K562 (cell line): ENCODE measurements around the gene CREG1. TPM values are rescaled to one million over a fixed set of nuclear protein-coding genes. Genes with fewer than 3 reads are reported as not detected.
A peak's percentile ranks its signal among the peaks of the same experiment; 100 is the strongest.

Experiments
- ARHGAP35 ChIP-seq: fragments of 450-650 bp; IDR thresholded peaks from 2 replicates; pipeline ENCODE4 v1.6.1; 2018; ENCODE audit not compliant: partially characterized antibody
- ARID1B ChIP-seq: fragments of 450-650 bp; IDR thresholded peaks from 2 replicates; pipeline ENCODE4 v1.6.1; 2016; ENCODE audit warnings: antibody characterized with exemption, mild to moderate bottlenecking, inconsistent platforms
- CREBBP ChIP-seq: IDR thresholded peaks from one replicate; pipeline ENCODE4 v1.6.1; 2012; ENCODE audit warnings: low read depth, mild to moderate bottlenecking, control low read depth, inconsistent platforms, low read length
- FUS ChIP-seq: fragments of 200-400 bp; formaldehyde crosslinking; optimal IDR thresholded peaks from 2 replicates; pipeline ENCODE3; 2017; ENCODE audit warnings: low read depth, low read length
- HIVEP1 ChIP-seq: fragments of 250-450 bp; sonication (Bioruptor Pico); IDR thresholded peaks from 2 replicates; pipeline ENCODE4 v1.4.0; 2020; ENCODE audit warnings: mild to moderate bottlenecking
- JUN ChIP-seq, 2 experiments: sonication (generic) in 1 of 2; formaldehyde crosslinking in 1 of 2; IDR thresholded peaks; 2 replicates each; pipeline versions ENCODE4 v1.6.1 to v1.8.0; 2012 to 2022; ENCODE audit warnings: borderline replicate concordance in 2 of 2, mild to moderate bottlenecking in 2 of 2, improper control_type of control experiment in 1 of 2, low read depth in 1 of 2, low read length in 1 of 2, missing genetic modification reagents in 1 of 2
- MAFF ChIP-seq: IDR thresholded peaks from 2 replicates; pipeline ENCODE4 v1.6.1; 2012; ENCODE audit warnings: low read length, improper control_type of control experiment
- MAZ ChIP-seq, 2 experiments: fragments of 450-650 bp in 1 of 2; sonication (generic) in 1 of 2; formaldehyde crosslinking; IDR thresholded peaks in 1 of 2; conservative IDR thresholded peaks in 1 of 2; 2 replicates each; pipeline versions ENCODE4 v1.4.0 to v1.5.0; 2020; ENCODE audit warnings: mild to moderate bottlenecking in 1 of 2, missing genetic modification reagents in 1 of 2
- MEIS2 ChIP-seq: fragments of 450-650 bp; IDR thresholded peaks from 2 replicates; pipeline ENCODE4 v1.6.1; 2014; ENCODE audit warnings: mild to moderate bottlenecking; ENCODE audit not compliant: partially characterized antibody
- MYC ChIP-seq, 2 experiments: fragments of 250-450 bp in 1 of 2; sonication (Bioruptor Pico) in 1 of 2; IDR thresholded peaks; 2 replicates each; pipeline versions ENCODE4 v1.5.1 to v1.6.1; 2012 to 2021; ENCODE audit warnings: low read depth in 2 of 2, borderline replicate concordance in 1 of 2, improper control_type of control experiment in 1 of 2, low read length in 1 of 2, mild to moderate bottlenecking in 1 of 2, moderate library complexity in 1 of 2
- RB1 ChIP-seq: fragments of 450-650 bp; IDR thresholded peaks from 2 replicates; pipeline ENCODE4 v1.6.1; 2017; ENCODE audit warnings: low read depth, mild to moderate bottlenecking
- SP1 ChIP-seq: sonication (generic); formaldehyde crosslinking; IDR thresholded peaks from 2 replicates; pipeline ENCODE4 v1.8.1; 2022; ENCODE audit warnings: mild to moderate bottlenecking, missing genetic modification reagents
- SPI1 ChIP-seq: IDR thresholded peaks from 2 replicates; pipeline ENCODE4 v1.6.1; 2011; ENCODE audit warnings: low read depth, low read length, control low read depth, borderline replicate concordance
- polyA plus RNA-seq, 8 experiments: library from polyadenylated mRNA; depleted of rRNA in 4 of 8; stranded (reverse) in 5 of 8; unstranded in 3 of 8; fragments of >200 nt; fragmentation: Nextera tagmentation in 2 of 8; fragmentation: Illumina TruSeq in 1 of 8; extraction: Ambion mirVana in 2 of 8; extraction: Trizol in 1 of 8; gene quantifications; 2 replicates each; pipeline versions ENCODE4 v1.2.1 to v1.2.3, GENCODE V29; 2011 to 2014; ENCODE audit warnings: inconsistent platforms in 1 of 8, missing spikeins in 1 of 8
- total RNA-seq, 7 experiments: library from RNA; depleted of rRNA in 6 of 7; stranded (reverse); fragments of >200 nt in 6 of 7; fragmentation: Illumina TruSeq in 2 of 7; extraction: Trizol in 2 of 7; gene quantifications; 2 replicates each; pipeline versions ENCODE4 v1.2.1 to v1.2.3, GENCODE V29; 2011 to 2021; ENCODE audit warnings: low replicate concordance in 1 of 7
- TF ChIP-seq, protein P1 (sequence below), 3 experiments: IDR thresholded peaks in 2 of 3; conservative IDR thresholded peaks in 1 of 3; 2 replicates each; pipeline ENCODE4 v1.5.1; 2011 to 2012; ENCODE audit warnings: low read length in 3 of 3, mild to moderate bottlenecking in 3 of 3, control low read depth in 2 of 3, improper control_type of control experiment in 1 of 3, inconsistent platforms in 1 of 3, low read depth in 1 of 3, mixed read lengths in 1 of 3, moderate library complexity in 1 of 3; ENCODE audit not compliant: insufficient read depth in 2 of 3
- TF ChIP-seq, protein P2 (sequence below), 2 experiments: fragments of 450-650 bp in 1 of 2; sonication (generic) in 1 of 2; formaldehyde crosslinking; conservative IDR thresholded peaks; 2 replicates each; pipeline versions ENCODE4 v1.4.0 to v1.8.1; 2020 to 2022; ENCODE audit warnings: mild to moderate bottlenecking in 1 of 2, missing genetic modification reagents in 1 of 2
- TF ChIP-seq, protein P3 (sequence below), 2 experiments: IDR thresholded peaks; 2 replicates each; pipeline ENCODE4 v1.6.1; 2012; ENCODE audit warnings: improper control_type of control experiment in 2 of 2, low read depth in 2 of 2, low read length in 2 of 2, borderline replicate concordance in 1 of 2
- TF ChIP-seq, protein P4 (sequence below): fragments of 250-450 bp; sonication (Bioruptor Pico); IDR thresholded peaks from 2 replicates; pipeline ENCODE4 v1.5.0; 2021; ENCODE audit warnings: mild to moderate bottlenecking, moderate library complexity

Gene CREG1
- total and polyA plus RNA-seq, 9 of the 15 experiments (the other 6 are each of a cell fraction or from before 2014, with no cell fraction given), result 45.7 to 272 (median 161) TPM

DNA sequence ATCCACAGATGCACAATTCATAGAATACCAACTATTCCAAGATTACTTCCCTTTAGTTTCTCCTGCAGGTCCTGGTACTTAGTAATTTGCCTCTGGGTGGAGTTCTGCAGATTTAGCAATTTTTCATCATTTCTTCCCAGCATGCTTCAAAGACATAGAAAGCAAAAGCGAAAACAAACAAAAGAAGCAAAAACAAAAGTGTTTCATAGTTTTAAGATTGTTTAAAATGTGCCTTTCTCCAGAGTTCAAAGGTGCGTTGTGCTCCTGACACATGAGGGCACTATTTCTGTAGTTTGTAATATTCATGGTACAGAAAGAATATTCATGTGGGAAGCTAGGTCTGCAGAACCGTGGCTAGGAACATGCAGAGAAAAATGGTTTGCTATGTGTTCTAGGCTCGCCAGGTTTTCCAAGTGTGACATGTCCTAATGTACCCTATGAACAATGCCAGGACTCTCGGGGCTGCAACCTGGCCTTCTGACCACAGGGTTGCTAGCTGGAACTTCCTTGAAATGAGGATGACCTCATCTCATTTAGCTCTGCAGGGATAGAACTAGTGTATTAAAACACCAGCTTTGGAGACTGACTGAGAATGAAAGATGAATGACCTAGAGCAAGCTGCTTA lies 46.5 kb upstream of the CREG1 start (continued):
- TF ChIP-seq HIVEP1 (CRISPR knock-in tag) (no peak), MYC (IDR thresholded peaks at IDR 0.05; ENCODE audit: low read depth, low read length) (peak; percentile 55), MYC (CRISPR knock-in tag; IDR thresholded peaks at IDR 0.05; ENCODE audit: borderline replicate concordance, low read depth) (no peak), SPI1 (no peak), JUN (IDR thresholded peaks at IDR 0.05; ENCODE audit: borderline replicate concordance, low read depth, low read length) (peak; percentile 81), JUN (CRISPR knock-in tag; IDR thresholded peaks at IDR 0.05; ENCODE audit: borderline replicate concordance) (no peak; the same call in 1 of the 2 replicates), FUS (no peak), RB1 (no peak), SP1 (CRISPR knock-in tag) (0 out of 2 replicates have a peak, but pooled peaks have one; percentile 32), MAZ (CRISPR knock-in tag; conservative IDR thresholded peaks at IDR 0.05 in 1 of 2, IDR thresholded peaks at IDR 0.05 in 1 of 2) (0 out of 4 replicates have a peak, but pooled peaks of 1 of the 2 experiments have one; percentile 54), ARID1B (peak; percentile 58), MAFF (0 out of 2 replicates have a peak, but pooled peaks have one; percentile 16), ARHGAP35 (no peak), CREBBP (no peak), MEIS2 (peak; percentile 27)
- TF ChIP-seq, protein P1, sequence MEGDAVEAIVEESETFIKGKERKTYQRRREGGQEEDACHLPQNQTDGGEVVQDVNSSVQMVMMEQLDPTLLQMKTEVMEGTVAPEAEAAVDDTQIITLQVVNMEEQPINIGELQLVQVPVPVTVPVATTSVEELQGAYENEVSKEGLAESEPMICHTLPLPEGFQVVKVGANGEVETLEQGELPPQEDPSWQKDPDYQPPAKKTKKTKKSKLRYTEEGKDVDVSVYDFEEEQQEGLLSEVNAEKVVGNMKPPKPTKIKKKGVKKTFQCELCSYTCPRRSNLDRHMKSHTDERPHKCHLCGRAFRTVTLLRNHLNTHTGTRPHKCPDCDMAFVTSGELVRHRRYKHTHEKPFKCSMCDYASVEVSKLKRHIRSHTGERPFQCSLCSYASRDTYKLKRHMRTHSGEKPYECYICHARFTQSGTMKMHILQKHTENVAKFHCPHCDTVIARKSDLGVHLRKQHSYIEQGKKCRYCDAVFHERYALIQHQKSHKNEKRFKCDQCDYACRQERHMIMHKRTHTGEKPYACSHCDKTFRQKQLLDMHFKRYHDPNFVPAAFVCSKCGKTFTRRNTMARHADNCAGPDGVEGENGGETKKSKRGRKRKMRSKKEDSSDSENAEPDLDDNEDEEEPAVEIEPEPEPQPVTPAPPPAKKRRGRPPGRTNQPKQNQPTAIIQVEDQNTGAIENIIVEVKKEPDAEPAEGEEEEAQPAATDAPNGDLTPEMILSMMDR (IDR thresholded peaks at IDR 0.05 in 2 of 3, conservative IDR thresholded peaks at IDR 0.05 in 1 of 3; ENCODE audit: insufficient read depth in 2 of 3, low read depth in 1 of 3, low read length in 3 of 3), result peak; percentile 61 to 91 (median 80)
- TF ChIP-seq, protein P2, sequence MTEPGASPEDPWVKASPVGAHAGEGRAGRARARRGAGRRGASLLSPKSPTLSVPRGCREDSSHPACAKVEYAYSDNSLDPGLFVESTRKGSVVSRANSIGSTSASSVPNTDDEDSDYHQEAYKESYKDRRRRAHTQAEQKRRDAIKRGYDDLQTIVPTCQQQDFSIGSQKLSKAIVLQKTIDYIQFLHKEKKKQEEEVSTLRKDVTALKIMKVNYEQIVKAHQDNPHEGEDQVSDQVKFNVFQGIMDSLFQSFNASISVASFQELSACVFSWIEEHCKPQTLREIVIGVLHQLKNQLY (CRISPR knock-in tag; conservative IDR thresholded peaks at IDR 0.05), result 0 out of 4 replicates have a peak, but pooled peaks of 1 of the 2 experiments have one; percentile 48
- TF ChIP-seq, protein P3, sequence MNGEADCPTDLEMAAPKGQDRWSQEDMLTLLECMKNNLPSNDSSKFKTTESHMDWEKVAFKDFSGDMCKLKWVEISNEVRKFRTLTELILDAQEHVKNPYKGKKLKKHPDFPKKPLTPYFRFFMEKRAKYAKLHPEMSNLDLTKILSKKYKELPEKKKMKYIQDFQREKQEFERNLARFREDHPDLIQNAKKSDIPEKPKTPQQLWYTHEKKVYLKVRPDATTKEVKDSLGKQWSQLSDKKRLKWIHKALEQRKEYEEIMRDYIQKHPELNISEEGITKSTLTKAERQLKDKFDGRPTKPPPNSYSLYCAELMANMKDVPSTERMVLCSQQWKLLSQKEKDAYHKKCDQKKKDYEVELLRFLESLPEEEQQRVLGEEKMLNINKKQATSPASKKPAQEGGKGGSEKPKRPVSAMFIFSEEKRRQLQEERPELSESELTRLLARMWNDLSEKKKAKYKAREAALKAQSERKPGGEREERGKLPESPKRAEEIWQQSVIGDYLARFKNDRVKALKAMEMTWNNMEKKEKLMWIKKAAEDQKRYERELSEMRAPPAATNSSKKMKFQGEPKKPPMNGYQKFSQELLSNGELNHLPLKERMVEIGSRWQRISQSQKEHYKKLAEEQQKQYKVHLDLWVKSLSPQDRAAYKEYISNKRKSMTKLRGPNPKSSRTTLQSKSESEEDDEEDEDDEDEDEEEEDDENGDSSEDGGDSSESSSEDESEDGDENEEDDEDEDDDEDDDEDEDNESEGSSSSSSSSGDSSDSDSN (IDR thresholded peaks at IDR 0.05; ENCODE audit: borderline replicate concordance in 1 of 2, low read depth in 2 of 2, low read length in 2 of 2), result 0 out of 4 replicates have a peak, but pooled peaks of 1 of the 2 experiments have one; percentile 43
- TF ChIP-seq, protein P4, sequence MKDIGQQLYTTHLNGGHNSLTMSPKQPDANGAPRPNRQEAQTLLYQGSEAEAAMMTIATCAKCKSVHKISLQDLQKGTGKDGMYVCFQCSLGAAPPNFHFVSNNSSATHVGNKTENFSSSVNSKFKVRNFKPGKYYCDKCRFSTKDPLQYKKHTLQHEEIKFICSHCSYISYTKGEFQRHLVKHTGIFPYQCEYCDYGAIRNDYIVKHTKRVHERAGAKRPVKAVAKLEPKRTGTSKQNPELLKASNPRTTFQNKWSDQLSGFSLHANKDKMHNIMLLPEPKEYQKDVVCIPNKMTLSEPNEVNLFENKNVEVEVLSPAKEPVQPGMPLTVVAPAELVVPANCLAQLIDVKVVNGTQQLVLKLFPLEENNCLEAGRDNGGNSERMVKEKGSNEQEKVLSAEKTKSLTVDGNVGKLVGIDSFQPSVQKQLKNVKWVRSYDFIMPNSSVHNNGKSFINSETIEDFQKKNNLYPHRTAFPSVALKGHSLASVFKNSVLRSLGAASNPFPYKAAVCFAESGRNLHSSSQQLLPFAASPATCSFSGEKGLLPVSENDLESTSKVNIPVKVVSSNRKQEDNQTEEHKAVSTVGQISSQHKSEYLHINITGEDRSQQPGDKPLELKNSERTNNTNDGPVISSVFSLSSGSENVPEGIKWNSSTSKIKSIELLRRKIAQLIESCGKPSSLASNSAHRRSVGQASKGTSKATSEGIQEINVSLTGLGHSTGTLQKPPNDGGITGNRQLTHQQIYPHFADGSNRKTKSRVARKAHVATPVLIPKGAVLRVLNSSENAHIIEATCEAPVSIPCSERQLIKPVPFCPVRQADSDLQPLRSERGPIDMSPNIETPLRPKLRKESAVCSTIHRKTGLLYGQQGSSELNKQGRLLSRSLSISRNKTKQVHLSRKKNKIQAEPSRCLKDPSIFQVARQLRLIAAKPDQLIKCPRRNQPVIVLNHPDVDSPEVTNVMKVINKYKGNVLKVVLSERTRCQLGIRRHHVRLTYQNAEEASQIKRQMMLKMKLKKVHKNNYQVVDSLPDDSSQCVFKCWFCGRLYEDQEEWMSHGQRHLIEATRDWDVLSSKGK (CRISPR knock-in tag), result no peak
